ENCODE results near the gene LCNL1. TPM values are rescaled to one million over a fixed set of nuclear protein-coding genes. Genes with fewer than 3 reads are reported as not detected.

Gene LCNL1
- total RNA-seq, 1 donor, result not detected

GRCh38 chr9:136973618-136974617 lies 8.9 kb upstream of the LCNL1 start:
- no peak for DNase-seq (ENCODE audit: low read depth in 2 of 3, low spot score in 2 of 3)

GRCh38 chr9:136974817-136975535 lies 7.8 kb upstream of the LCNL1 start:
- DNase-seq (ENCODE audit: low read depth in 2 of 3, low spot score in 2 of 3), result no peak

GRCh38 chr9:136975644-136976043 lies 7.1 kb upstream of the LCNL1 start:
- peak in 2 of 3 donors; percentile 82 to 89 for DNase-seq (ENCODE audit: low read depth in 2 of 3, low spot score in 2 of 3)

GRCh38 chr9:136977223-136977622 lies 5.6 kb upstream of the LCNL1 start, which contains the start of gene PTGDS:
Gene PTGDS (plus strand): TSS chr9:136977504. CDS start chr9:136977579, 75 bp downstream.
- DNase-seq (ENCODE audit: low read depth in 2 of 3, low spot score in 2 of 3), result no peak

GRCh38 chr9:136977649-136978072 lies 5.1 kb upstream of the LCNL1 start:
- DNase-seq (ENCODE audit: low read depth in 2 of 3, low spot score in 2 of 3), result no peak

- peak; percentile 49 to 56 (median 55) for DNase-seq (ENCODE audit: low read depth in 2 of 3, low spot score in 2 of 3)
These were observed 4.5 kb upstream of the LCNL1 start for GRCh38 chr9:136978073-136978864.

GRCh38 chr9:136978865-136979544 lies 3.8 kb upstream of the LCNL1 start:
- no peak for DNase-seq (ENCODE audit: low read depth in 2 of 3, low spot score in 2 of 3)

- no peak for DNase-seq (ENCODE audit: low read depth in 2 of 3, low spot score in 2 of 3)
These were observed 2.8 kb upstream of the LCNL1 start for GRCh38 chr9:136979769-136980587.

- no peak for DNase-seq (ENCODE audit: low read depth in 2 of 3, low spot score in 2 of 3)
These were observed 1.9 kb upstream of the LCNL1 start for GRCh38 chr9:136980669-136981478.

- no peak for DNase-seq (ENCODE audit: low read depth in 2 of 3, low spot score in 2 of 3)
These were observed 1.1 kb upstream of the LCNL1 start for GRCh38 chr9:136981588-136982231.

- no peak for DNase-seq (ENCODE audit: low read depth in 2 of 3, low spot score in 2 of 3)
These were observed 374 bp downstream of the LCNL1 start for GRCh38 chr9:136983167-136983566.

- no peak for DNase-seq (ENCODE audit: low read depth in 2 of 3, low spot score in 2 of 3)
These were observed 992 bp downstream of the LCNL1 start for GRCh38 chr9:136983656-136984314.

GRCh38 chr9:136984464-136985026 lies 1.8 kb downstream of the LCNL1 start:
- no peak for DNase-seq (ENCODE audit: low read depth in 2 of 3, low spot score in 2 of 3)

GRCh38 chr9:136985027-136985602 lies 2.3 kb downstream of the LCNL1 start:
- peak in 1 of 3 donors; percentile 31 for DNase-seq (ENCODE audit: low read depth in 2 of 3, low spot score in 2 of 3)

GRCh38 chr9:136985853-136986252 lies 3.1 kb downstream of the LCNL1 start:
- DNase-seq (ENCODE audit: low read depth in 2 of 3, low spot score in 2 of 3), result no peak

- no peak for DNase-seq (ENCODE audit: low read depth in 2 of 3, low spot score in 2 of 3)
These were observed 6.1 kb downstream of the LCNL1 start for GRCh38 chr9:136988872-136989271.

Data from hematopoietic multipotent progenitor cell (in vitro differentiated cells).